Nephron progenitor cell (in vitro differentiated cells): ENCODE data around the gene CHRNE.

Experiments
- DNase-seq: peaks from one replicate; pipeline ENCODE4 v3.0.0; 2021
- H3K27ac Mint-ChIP-seq: 2 replicates; pipeline ENCODE4 v1.8.0; 2021; ENCODE audit warnings: mild to moderate bottlenecking, moderate library complexity, mixed read lengths
- H3K27me3 Mint-ChIP-seq: 2 replicates; pipeline ENCODE4 v1.8.0; 2021; ENCODE audit warnings: mild to moderate bottlenecking, low read depth, mixed read lengths; ENCODE audit not compliant: poor library complexity
- H3K36me3 Mint-ChIP-seq: 2 replicates; pipeline ENCODE4 v1.8.0; 2021; ENCODE audit warnings: low read depth, mixed read lengths
- H3K4me1 Mint-ChIP-seq: 2 replicates; pipeline ENCODE4 v1.8.0; 2021; ENCODE audit warnings: mixed read lengths
- H3K4me3 Mint-ChIP-seq: 2 replicates; pipeline ENCODE4 v1.8.0; 2021; ENCODE audit warnings: mild to moderate bottlenecking, moderate library complexity, mixed read lengths
- H3K9me3 Mint-ChIP-seq: 2 replicates; pipeline ENCODE4 v1.8.0; 2021; ENCODE audit warnings: mild to moderate bottlenecking, moderate library complexity, mixed read lengths
- TF ChIP-seq, protein P1 (sequence below): fragments of 200-600 bp; sonication (generic); IDR thresholded peaks from 2 replicates; pipeline ENCODE4 v1.5.0; 2021; ENCODE audit warnings: antibody characterized with exemption

Gene CHRNE

DNA sequence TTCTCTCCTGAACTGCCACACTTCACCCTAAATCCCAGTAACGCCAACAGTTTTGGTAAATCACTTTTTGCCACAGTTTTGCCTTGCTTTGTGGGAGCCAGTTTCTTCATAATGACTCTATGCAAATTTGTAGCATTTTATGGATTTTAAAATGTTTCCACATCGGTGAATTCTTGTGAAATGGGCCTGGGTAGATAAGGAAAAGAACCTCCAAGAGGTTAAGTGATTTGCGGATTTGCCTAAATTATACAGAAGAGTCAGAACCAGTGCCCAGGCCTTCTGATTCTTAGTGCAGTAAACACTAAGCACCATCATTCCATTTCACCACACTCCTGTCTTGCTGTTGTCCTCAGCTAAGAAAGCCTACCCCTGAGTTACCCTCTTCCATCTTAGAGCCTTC is 51.8 kb downstream of the CHRNE start:
- peaks cover 5% of the 10 kb centered on the region for H3K9me3 Mint-ChIP-seq
- peak overlapping the region; percentile 68 for H3K27ac Mint-ChIP-seq
- H3K4me1 Mint-ChIP-seq = peaks cover 62% of the 10 kb centered on the region
- H3K4me3 Mint-ChIP-seq = no peak overlapping the region
- DNase-seq = no peak
- H3K36me3 Mint-ChIP-seq = peaks cover 12% of the 10 kb centered on the region
- TF ChIP-seq, protein P1, sequence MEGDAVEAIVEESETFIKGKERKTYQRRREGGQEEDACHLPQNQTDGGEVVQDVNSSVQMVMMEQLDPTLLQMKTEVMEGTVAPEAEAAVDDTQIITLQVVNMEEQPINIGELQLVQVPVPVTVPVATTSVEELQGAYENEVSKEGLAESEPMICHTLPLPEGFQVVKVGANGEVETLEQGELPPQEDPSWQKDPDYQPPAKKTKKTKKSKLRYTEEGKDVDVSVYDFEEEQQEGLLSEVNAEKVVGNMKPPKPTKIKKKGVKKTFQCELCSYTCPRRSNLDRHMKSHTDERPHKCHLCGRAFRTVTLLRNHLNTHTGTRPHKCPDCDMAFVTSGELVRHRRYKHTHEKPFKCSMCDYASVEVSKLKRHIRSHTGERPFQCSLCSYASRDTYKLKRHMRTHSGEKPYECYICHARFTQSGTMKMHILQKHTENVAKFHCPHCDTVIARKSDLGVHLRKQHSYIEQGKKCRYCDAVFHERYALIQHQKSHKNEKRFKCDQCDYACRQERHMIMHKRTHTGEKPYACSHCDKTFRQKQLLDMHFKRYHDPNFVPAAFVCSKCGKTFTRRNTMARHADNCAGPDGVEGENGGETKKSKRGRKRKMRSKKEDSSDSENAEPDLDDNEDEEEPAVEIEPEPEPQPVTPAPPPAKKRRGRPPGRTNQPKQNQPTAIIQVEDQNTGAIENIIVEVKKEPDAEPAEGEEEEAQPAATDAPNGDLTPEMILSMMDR = no peak
- no peaks in the 10 kb centered on the region for H3K27me3 Mint-ChIP-seq

DNA sequence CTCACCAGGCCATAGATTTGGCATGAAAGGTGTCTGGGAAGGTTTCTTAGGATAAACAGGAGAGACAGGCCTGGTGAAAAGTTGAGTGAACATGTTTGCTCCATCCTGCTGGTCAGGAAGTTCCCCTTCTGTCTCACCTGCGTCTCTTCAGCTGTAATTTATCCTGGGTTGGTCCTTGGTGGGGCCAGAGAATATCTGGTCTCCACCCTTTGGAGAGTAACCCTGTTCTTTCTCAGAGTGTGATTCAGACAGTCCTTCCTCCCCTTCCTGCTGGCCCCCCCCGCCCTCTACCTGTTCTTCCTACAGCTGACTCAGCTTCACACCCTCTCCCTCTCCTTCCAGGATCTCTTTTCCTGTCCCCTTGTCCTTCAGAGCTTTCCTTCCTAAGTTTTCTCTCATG is 52.7 kb downstream of the CHRNE start:
- TF ChIP-seq, protein P1 = no peak
- Mint-ChIP-seq H3K27me3 (no peaks in the 10 kb centered on the region), H3K27ac (no peak overlapping the region), H3K4me1 (peaks cover 61% of the 10 kb centered on the region), H3K36me3 (peaks cover 13% of the 10 kb centered on the region), H3K9me3 (peaks cover 5% of the 10 kb centered on the region), H3K4me3 (no peak overlapping the region)
- DNase-seq = no peak

DNA sequence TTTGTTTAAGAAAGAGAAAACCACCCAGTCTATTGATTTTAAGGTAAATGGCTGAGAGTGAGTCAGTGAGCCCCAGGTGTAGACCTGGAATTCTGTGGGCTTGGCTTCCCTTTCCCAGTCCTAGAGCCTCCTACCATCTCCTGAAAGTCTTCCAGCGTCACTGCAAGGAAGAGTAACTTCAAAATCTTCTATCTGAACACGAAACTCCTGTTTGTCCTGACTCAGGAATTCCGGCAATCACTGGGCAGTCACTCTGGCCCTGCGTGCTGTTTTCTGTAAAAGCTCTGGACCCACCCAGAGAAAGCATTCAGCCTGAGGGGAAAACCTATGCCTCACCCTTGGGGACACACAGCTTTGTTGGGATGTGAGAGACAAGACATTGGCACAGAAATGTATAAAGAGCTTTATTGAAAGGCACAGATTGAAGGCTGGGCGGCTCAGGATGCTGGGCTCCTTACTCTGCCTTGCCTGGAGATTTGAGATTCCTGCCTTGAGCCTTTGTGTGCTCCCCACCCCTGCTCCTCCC is 53.8 kb downstream of the CHRNE start:
- no peak overlapping the region for H3K4me3 Mint-ChIP-seq
- no peak for DNase-seq
- peaks cover 53% of the 10 kb centered on the region for H3K4me1 Mint-ChIP-seq

More for the DNA sequence above, 53.8 kb downstream of the CHRNE start:
- H3K27ac Mint-ChIP-seq = peak overlapping the region; percentile 53
- H3K9me3 Mint-ChIP-seq = no peaks in the 10 kb centered on the region
- H3K27me3 Mint-ChIP-seq = peaks cover 4% of the 10 kb centered on the region
- TF ChIP-seq, protein P1 = no peak
- H3K36me3 Mint-ChIP-seq = peaks cover 17% of the 10 kb centered on the region
